HG02885 (cell line): ENCODE data around the gene F8.
"Not testable (repeated sequence)": the region's sequence is repeated elsewhere in the genome, so short reads cannot be mapped to it uniquely, and the experiment has no call there.

ENCODE experiments used
- ATAC-seq: cut with Tn5 transposase; IDR thresholded peaks from one replicate; pipeline ENCODE4 v1.9.1; 2021; ENCODE audit warnings: mild to moderate bottlenecking; ENCODE audit not compliant: unreplicated experiment, poor library complexity

The F8 gene

GRCh38 chrX:154821523-154821922 is 201.0 kb downstream of the F8 start:
- ATAC-seq: no peak

- peak; percentile 68 for ATAC-seq
Measured at GRCh38 chrX:154819771-154820341, 202.7 kb downstream of the F8 start.

GRCh38 chrX:154818916-154819770 is 203.4 kb downstream of the F8 start:
- peak; percentile 32 for ATAC-seq

- not testable (repeated sequence) for ATAC-seq
Measured at GRCh38 chrX:154817048-154817618, 205.4 kb downstream of the F8 start.

GRCh38 chrX:154816326-154816898 is 206.1 kb downstream of the F8 start:
- ATAC-seq: not testable (repeated sequence)

GRCh38 chrX:154815274-154815818 is 207.2 kb downstream of the F8 start:
- no peak for ATAC-seq

- no peak for ATAC-seq
Measured at GRCh38 chrX:154813801-154814200, 208.7 kb downstream of the F8 start.

- no peak for ATAC-seq
Measured at GRCh38 chrX:154812341-154813101, 210.0 kb downstream of the F8 start.

GRCh38 chrX:154809939-154810665 is 212.4 kb downstream of the F8 start:
- ATAC-seq: no peak

- ATAC-seq: no peak
Measured at GRCh38 chrX:154806837-154807501, 215.6 kb downstream of the F8 start.

GRCh38 chrX:154805696-154806091 is 216.8 kb downstream of the F8 start:
- no peak for ATAC-seq

- ATAC-seq: peak; percentile 91
Measured at GRCh38 chrX:154804957-154805695, 217.4 kb downstream of the F8 start, which contains the start of gene MPP1. Gene MPP1 (minus strand): TSS chrX:154805485. CDS start chrX:154805373, 112 bp downstream.

- ATAC-seq: no peak
Measured at GRCh38 chrX:154804261-154804956, 218.1 kb downstream of the F8 start.

- ATAC-seq: no peak
Measured at GRCh38 chrX:154802947-154803346, 219.6 kb downstream of the F8 start.

- no peak for ATAC-seq
Measured at GRCh38 chrX:154800478-154801210, 221.9 kb downstream of the F8 start.

GRCh38 chrX:154799556-154800348 is 222.8 kb downstream of the F8 start:
- ATAC-seq: no peak
